Measurements from ENCODE around the gene MSI2. TPM values are rescaled to one million over a fixed set of nuclear protein-coding genes. Genes with fewer than 3 reads are reported as not detected.

MSI2 gene
- total RNA-seq, 4 donors from 2014 or later, result 15.9 to 22.9 (median 17.0) TPM

DNA sequence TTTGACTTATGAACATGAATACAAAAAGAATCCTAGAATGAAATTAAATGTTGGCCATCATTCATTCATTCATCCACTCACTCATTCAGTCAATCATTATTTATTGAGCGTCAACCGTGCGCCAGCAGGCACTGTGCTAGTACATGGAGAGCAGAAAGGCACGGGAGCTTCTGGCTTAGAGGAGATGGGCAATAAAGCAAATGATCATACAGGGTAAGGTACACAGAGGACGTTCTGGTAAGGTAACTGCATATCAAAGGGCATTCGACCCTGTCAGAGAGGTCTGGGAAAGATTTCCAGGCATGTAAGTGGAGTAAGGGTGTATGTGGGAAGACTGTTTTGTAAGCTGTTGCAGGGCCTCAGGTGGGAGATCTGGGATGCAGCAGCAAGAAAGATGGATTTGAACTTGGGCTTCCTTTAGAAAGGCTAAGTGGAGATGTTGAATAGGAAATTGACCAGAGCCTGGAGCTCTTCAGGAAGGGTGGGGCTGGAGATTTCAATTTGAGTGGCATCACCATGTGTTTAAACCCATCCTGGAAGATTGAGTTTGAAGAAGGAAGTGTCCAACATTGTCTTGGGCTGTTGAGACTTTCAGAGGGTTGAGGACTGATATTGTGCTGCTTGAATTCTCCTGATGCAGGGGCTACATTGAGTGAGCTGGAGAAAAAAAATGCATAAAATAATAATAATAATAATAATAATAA is 2.8 kb upstream of the MSI2 start:
- DNase-seq, result no peak
- Histone ChIP-seq H3K9me3 (no peaks in the 10 kb centered on the region), H3K4me3 (no peak overlapping the region), H3K36me3 (no peaks in the 10 kb centered on the region), H3K4me1 (peaks cover 4 to 20% (median 5%) of the 10 kb centered on the region in 3 donors), H3K27ac (no peak overlapping the region), H3K27me3 (no peaks in the 10 kb centered on the region)
- intact Hi-C loops (cut with DNase I), result no loop called here
- 66 to 68% methylated on average over 6 of the region's 6 CpGs for WGBS, 2 donors
- TF ChIP-seq, protein P1, sequence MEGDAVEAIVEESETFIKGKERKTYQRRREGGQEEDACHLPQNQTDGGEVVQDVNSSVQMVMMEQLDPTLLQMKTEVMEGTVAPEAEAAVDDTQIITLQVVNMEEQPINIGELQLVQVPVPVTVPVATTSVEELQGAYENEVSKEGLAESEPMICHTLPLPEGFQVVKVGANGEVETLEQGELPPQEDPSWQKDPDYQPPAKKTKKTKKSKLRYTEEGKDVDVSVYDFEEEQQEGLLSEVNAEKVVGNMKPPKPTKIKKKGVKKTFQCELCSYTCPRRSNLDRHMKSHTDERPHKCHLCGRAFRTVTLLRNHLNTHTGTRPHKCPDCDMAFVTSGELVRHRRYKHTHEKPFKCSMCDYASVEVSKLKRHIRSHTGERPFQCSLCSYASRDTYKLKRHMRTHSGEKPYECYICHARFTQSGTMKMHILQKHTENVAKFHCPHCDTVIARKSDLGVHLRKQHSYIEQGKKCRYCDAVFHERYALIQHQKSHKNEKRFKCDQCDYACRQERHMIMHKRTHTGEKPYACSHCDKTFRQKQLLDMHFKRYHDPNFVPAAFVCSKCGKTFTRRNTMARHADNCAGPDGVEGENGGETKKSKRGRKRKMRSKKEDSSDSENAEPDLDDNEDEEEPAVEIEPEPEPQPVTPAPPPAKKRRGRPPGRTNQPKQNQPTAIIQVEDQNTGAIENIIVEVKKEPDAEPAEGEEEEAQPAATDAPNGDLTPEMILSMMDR (IDR thresholded peaks at IDR 0.05), result no peak
- no peak for TF ChIP-seq POLR2A (IDR thresholded peaks at IDR 0.05)

DNA sequence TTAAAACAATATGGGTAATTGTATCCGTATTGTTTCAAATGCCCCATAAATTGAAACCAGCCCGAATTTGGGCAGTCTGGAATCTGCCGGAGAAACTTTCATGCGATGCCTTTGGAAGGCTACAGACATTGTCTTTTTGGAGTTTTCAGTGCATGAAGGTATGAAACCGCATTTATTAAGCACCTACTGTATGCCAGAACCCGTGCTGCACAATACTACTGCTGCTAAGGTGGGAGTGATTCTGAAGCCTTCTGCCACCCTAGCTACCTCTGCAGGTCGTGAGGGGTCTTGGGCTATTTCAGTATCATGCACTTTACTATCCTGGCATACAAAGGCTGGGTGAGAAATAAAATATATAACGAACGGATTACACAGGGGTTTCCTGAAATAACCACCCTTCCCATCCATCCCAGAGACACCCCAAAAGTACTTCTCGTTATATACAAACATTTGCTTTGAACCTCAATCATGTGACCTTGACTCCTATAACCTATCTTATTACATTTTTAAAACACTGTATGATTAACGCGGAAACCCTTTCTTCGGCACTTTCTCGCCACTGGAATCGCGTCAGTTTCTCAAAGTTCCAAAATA is 1.0 kb upstream of the MSI2 start:
- no peak for DNase-seq
- 26 to 31% methylated on average over 16 of the region's 16 CpGs for WGBS, 2 donors
- H3K36me3 ChIP-seq, result peaks cover 0 to 3% (median 0%) of the 10 kb centered on the region in 3 donors
- intact Hi-C loops (cut with DNase I), result no loop called here
- H3K27me3 ChIP-seq, result no peaks in the 10 kb centered on the region
- H3K27ac ChIP-seq, result peak overlapping the region; percentile 88 to 98 (median 92)
- H3K9me3 ChIP-seq, result no peaks in the 10 kb centered on the region
- H3K4me3 ChIP-seq, result peak overlapping the region; percentile 60 to 98 (median 95)
- peaks cover 7 to 37% (median 10%) of the 10 kb centered on the region in 3 donors for H3K4me1 ChIP-seq
- TF ChIP-seq, protein P1 (IDR thresholded peaks at IDR 0.05), result no peak
- no peak for TF ChIP-seq POLR2A (IDR thresholded peaks at IDR 0.05)

DNA sequence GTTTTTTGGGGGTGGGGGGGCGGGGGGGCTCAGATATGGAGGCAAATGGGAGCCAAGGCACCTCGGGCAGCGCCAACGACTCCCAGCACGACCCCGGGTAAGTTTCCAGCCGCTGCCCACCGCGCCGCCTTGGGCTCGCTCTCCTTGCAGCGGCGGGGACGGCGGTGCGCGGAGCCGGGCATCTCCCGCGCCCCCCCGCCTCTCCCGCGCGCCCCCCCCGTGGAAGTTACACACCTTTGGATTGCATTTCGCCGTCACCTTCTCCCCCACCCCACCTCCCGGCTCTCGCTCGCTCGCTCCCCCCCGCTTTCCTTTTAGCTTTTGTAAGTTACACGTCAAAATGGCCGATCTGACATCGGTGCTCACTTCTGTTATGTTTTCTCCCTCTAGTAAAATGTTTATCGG is 387 bp downstream of the MSI2 start:
- Histone ChIP-seq H3K27ac (peak overlapping the region; percentile 88 to 98 (median 92)), H3K36me3 (peaks cover 0 to 10% (median 0%) of the 10 kb centered on the region in 3 donors), H3K4me1 (peaks cover 7 to 39% (median 10%) of the 10 kb centered on the region in 3 donors), H3K9me3 (no peaks in the 10 kb centered on the region), H3K4me3 (peak overlapping the region; percentile 60 to 98 (median 95)), H3K27me3 (no peaks in the 10 kb centered on the region)
- intact Hi-C loops (cut with DNase I), result no loop called here
- WGBS, 2 donors, result 0 to 1% methylated on average over 4 to 24 of the region's 36 CpGs
- DNase-seq, result no peak
- TF ChIP-seq, protein P1 (IDR thresholded peaks at IDR 0.05), result no peak
- no peak for TF ChIP-seq POLR2A (IDR thresholded peaks at IDR 0.05)

DNA sequence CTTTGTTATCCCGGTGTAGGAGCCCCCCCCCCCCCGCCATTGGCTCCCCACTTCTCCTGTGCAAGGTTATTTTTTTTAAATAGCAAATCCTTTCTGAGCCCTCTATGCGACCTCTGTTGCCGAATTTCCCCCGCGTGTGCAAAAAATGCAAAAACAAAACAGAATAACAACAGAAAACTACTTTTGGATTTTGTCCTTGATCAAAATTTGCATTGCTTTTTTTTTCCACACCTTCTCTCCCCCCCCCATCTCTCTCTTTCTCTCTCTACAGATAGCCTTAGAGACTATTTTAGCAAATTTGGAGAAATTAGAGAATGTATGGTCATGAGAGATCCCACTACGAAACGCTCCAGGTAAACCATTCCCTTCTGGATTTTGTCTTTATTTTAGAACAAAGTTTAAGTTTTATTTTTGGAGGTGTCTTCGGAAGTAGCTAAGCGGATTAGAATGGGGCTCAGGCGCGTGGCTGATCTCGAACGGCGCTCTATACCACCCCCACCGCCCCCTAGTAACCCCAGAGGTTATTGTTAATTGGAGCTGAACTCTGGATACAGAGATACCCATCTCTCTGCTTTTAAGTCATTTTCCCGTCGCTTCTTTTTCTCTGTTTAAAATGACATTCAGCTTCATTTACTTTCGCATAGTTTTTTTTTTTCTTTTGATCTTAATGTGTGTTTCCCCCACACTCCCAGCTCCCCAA is 1.0 kb downstream of the MSI2 start:
- Histone ChIP-seq H3K4me3 (peak overlapping the region; percentile 60 to 98 (median 95)), H3K27me3 (no peaks in the 10 kb centered on the region), H3K27ac (peak overlapping the region; percentile 88 to 98 (median 92)), H3K4me1 (peaks cover 7 to 39% (median 10%) of the 10 kb centered on the region in 3 donors), H3K36me3 (peaks cover 0 to 17% (median under 1%) of the 10 kb centered on the region in 3 donors), H3K9me3 (no peaks in the 10 kb centered on the region)
- 0 to 2% methylated on average over 18 to 19 of the region's 19 CpGs for whole genome bisulfite sequencing, 2 donors
- no peak for TF ChIP-seq POLR2A (IDR thresholded peaks at IDR 0.05)
- TF ChIP-seq, protein P1 (IDR thresholded peaks at IDR 0.05), result no peak
- DNase-seq, result no peak
- intact Hi-C loops (cut with DNase I), result no loop called here
